Esophagus squamous epithelium (tissue), 5 donors: ENCODE measurements around the gene IL16. TPM values are rescaled to one million over a fixed set of nuclear protein-coding genes. Genes with fewer than 3 reads are reported as not detected.

ENCODE experiments used
- DNase-seq: peaks from one replicate; lab custom pipeline; 2025; lab: John Stamatoyannopoulos, UW
- H3K27ac ChIP-seq, 4 donors: fragments of 200-600 bp; sonication (generic); one replicate each; pipeline ENCODE4 v1.5.1; 2016 to 2019; ENCODE audit warnings: mild to moderate bottlenecking in 1 of 4
- H3K27me3 ChIP-seq, 4 donors: fragments of 200-600 bp; sonication (generic); 1 replicate in 3 of 4; 2 replicates in 1 of 4; pipeline versions ENCODE4 v1.5.1 to v1.6.0; 2017 to 2021; ENCODE audit warnings: antibody characterized with exemption in 1 of 4
- H3K36me3 ChIP-seq, 3 donors: fragments of 200-600 bp; sonication (generic); one replicate each; pipeline ENCODE4 v1.5.1; 2016 to 2019
- H3K4me1 ChIP-seq, 3 donors: fragments of 200-600 bp; sonication (generic); one replicate each; pipeline ENCODE4 v1.5.1; 2017 to 2019
- H3K4me3 ChIP-seq, 4 donors: fragments of 200-600 bp; sonication (generic); 1 replicate in 3 of 4; 2 replicates in 1 of 4; pipeline ENCODE4 v1.5.1; 2016 to 2019; ENCODE audit warnings: mild to moderate bottlenecking in 2 of 4, moderate library complexity in 1 of 4
- H3K9me3 ChIP-seq, 3 donors: fragments of 200-600 bp; sonication (generic); one replicate each; pipeline ENCODE4 v1.5.1; 2016 to 2019
- POLR2A ChIP-seq, 4 donors: fragments of 450-650 bp; IDR thresholded peaks; one replicate each; pipeline ENCODE4 v1.6.1; 2017; ENCODE audit warnings: antibody characterized with exemption in 4 of 4, mild to moderate bottlenecking in 4 of 4, moderate library complexity in 3 of 4
- WGBS, 2 donors: methylation state at CpG; one replicate each; pipeline ENCODE4 v1.1.5; 2018; 5-methylcytosine and 5-hydroxymethylcytosine counted together
- intact Hi-C: fragments of 100-400 bp; cut with DNase I; formaldehyde crosslinking; loops from one replicate; pipeline ENCODE4 v1.15.0; 2022
- total RNA-seq, 4 donors: library from RNA; depleted of rRNA; stranded (reverse); fragments of >200 nt; gene quantifications; one replicate each; pipeline ENCODE4 v1.1.0, GENCODE V29; 2016
- TF ChIP-seq, protein P1 (sequence below), 6 experiments: fragments of 450-650 bp in 4 of 6; fragments of 200-600 bp in 2 of 6; sonication (generic) in 2 of 6; IDR thresholded peaks; one replicate each; pipeline ENCODE4 v1.5.1; 2016 to 2019; ENCODE audit warnings: antibody characterized with exemption in 6 of 6, mild to moderate bottlenecking in 4 of 6, moderate library complexity in 4 of 6
- donor health status: DM: yes; HTN: yes; CAD: no.

Gene IL16
- total RNA-seq, 4 donors from 2014 or later = 2.3 to 20.0 (median 4.6) TPM

GRCh38 chr15:81337241-81337640 is 140.6 kb downstream of the IL16 start:
- 74 to 88% methylated on average over 3 of the region's 3 CpGs for WGBS, 2 donors
- Histone ChIP-seq H3K9me3 (no peaks in the 10 kb centered on the region), H3K27ac (peak overlapping the region in 1 of 4 donors; percentile 58), H3K27me3 (no peaks in the 10 kb centered on the region), H3K36me3 (no peaks in the 10 kb centered on the region), H3K4me1 (peaks cover 0 to 18% (median 0%) of the 10 kb centered on the region in 3 donors), H3K4me3 (no peak overlapping the region)
- TF ChIP-seq, protein P1, sequence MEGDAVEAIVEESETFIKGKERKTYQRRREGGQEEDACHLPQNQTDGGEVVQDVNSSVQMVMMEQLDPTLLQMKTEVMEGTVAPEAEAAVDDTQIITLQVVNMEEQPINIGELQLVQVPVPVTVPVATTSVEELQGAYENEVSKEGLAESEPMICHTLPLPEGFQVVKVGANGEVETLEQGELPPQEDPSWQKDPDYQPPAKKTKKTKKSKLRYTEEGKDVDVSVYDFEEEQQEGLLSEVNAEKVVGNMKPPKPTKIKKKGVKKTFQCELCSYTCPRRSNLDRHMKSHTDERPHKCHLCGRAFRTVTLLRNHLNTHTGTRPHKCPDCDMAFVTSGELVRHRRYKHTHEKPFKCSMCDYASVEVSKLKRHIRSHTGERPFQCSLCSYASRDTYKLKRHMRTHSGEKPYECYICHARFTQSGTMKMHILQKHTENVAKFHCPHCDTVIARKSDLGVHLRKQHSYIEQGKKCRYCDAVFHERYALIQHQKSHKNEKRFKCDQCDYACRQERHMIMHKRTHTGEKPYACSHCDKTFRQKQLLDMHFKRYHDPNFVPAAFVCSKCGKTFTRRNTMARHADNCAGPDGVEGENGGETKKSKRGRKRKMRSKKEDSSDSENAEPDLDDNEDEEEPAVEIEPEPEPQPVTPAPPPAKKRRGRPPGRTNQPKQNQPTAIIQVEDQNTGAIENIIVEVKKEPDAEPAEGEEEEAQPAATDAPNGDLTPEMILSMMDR (IDR thresholded peaks at IDR 0.05) = no peak
- TF ChIP-seq POLR2A (IDR thresholded peaks at IDR 0.05) = no peak
- intact Hi-C loops = no loop called here
- DNase-seq = no peak

- Histone ChIP-seq H3K27me3 (no peaks in the 10 kb centered on the region), H3K27ac (peak overlapping the region in 3 of 4 donors; percentile 32 to 58 (median 51))
- no peak for DNase-seq
Measured at GRCh38 chr15:81337713-81338157, 141.1 kb downstream of the IL16 start.

GRCh38 chr15:81338170-81339007 is 141.7 kb downstream of the IL16 start:
- H3K27ac ChIP-seq = peak overlapping the region in 3 of 4 donors; percentile 32 to 58 (median 51)
- 37 to 51% methylated on average over 8 of the region's 8 CpGs for WGBS, 2 donors
- intact Hi-C loops = no loop called here

More at GRCh38 chr15:81337713-81338157, 141.1 kb downstream of the IL16 start:
- no peak for TF ChIP-seq POLR2A (IDR thresholded peaks at IDR 0.05)
- TF ChIP-seq, protein P1 (IDR thresholded peaks at IDR 0.05) = no peak
- H3K36me3 ChIP-seq = no peaks in the 10 kb centered on the region
- no peaks in the 10 kb centered on the region for H3K9me3 ChIP-seq
- intact Hi-C loops = no loop called here
- H3K4me1 ChIP-seq = peaks cover 0 to 18% (median 0%) of the 10 kb centered on the region in 3 donors
- WGBS, 2 donors = 66 to 76% methylated on average over 9 of the region's 9 CpGs
- H3K4me3 ChIP-seq = no peak overlapping the region

DNA sequence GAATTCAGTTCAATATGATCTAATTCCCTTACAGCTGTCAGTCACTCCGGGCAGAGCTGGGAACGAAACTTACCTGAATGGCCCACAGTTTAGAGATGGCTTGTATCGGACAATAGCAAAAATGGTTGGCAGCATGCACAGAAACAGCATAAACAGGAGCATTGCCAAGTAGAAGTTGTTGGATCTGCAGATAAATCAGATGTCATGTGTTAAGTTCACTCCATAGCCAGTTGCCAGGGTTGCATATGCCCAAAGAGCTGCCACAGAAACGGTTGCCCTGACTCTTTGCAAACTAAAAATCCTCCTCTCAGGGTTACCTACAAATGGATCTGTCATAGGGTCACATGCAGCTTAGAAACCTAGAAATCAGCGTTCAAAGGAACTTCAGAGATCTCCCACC is 142.6 kb downstream of the IL16 start:
- Histone ChIP-seq H3K9me3 (no peaks in the 10 kb centered on the region), H3K27me3 (peaks cover 0 to under 1% (median 0%) of the 10 kb centered on the region in 4 donors), H3K4me1 (peaks cover 0 to 18% (median 0%) of the 10 kb centered on the region in 3 donors), H3K36me3 (no peaks in the 10 kb centered on the region), H3K27ac (no peak overlapping the region), H3K4me3 (no peak overlapping the region)
- TF ChIP-seq, protein P1 (IDR thresholded peaks at IDR 0.05) = no peak
- intact Hi-C loops = no loop called here
- DNase-seq = no peak
- WGBS, 2 donors = 71 to 95% methylated on average over 5 of the region's 5 CpGs

More at GRCh38 chr15:81338170-81339007, 141.7 kb downstream of the IL16 start:
- no peak overlapping the region for H3K4me3 ChIP-seq
- peaks cover 0 to 18% (median 0%) of the 10 kb centered on the region in 3 donors for H3K4me1 ChIP-seq
- no peaks in the 10 kb centered on the region for H3K9me3 ChIP-seq
- no peaks in the 10 kb centered on the region for H3K27me3 ChIP-seq
- TF ChIP-seq, protein P1 (IDR thresholded peaks at IDR 0.05) = no peak
- TF ChIP-seq POLR2A (IDR thresholded peaks at IDR 0.05) = no peak
- DNase-seq = no peak
- no peaks in the 10 kb centered on the region for H3K36me3 ChIP-seq

- Histone ChIP-seq H3K9me3 (no peaks in the 10 kb centered on the region), H3K4me1 (peaks cover 0 to 18% (median 0%) of the 10 kb centered on the region in 3 donors)
- intact Hi-C loops = no loop called here
Measured at GRCh38 chr15:81339851-81340250, 143.2 kb downstream of the IL16 start.

More at GRCh38 chr15:81339851-81340250, 143.2 kb downstream of the IL16 start:
- DNase-seq = no peak
- Histone ChIP-seq H3K4me3 (no peak overlapping the region), H3K27ac (no peak overlapping the region), H3K27me3 (peaks cover 0 to 4% (median 0%) of the 10 kb centered on the region in 4 donors), H3K36me3 (no peaks in the 10 kb centered on the region)
- WGBS, 2 donors = 72 to 92% methylated on average over 3 to 4 of the region's 4 CpGs
- TF ChIP-seq POLR2A (IDR thresholded peaks at IDR 0.05) = no peak
- TF ChIP-seq, protein P1 (IDR thresholded peaks at IDR 0.05) = no peak
